Prostate gland (tissue), 2 donors: Measurements from ENCODE around the gene ZNRF1.

ENCODE experiments used
- CTCF ChIP-seq, 4 experiments: fragments of 200-600 bp in 2 of 4; fragments of 450-650 bp in 2 of 4; sonication (generic) in 2 of 4; IDR thresholded peaks; 1 replicate in 3 of 4; 2 replicates in 1 of 4; pipeline ENCODE4 v1.5.1; 2016 to 2019; ENCODE audit warnings: antibody characterized with exemption in 4 of 4, mild to moderate bottlenecking in 2 of 4, moderate library complexity in 2 of 4
- POLR2A ChIP-seq: fragments of 450-650 bp; IDR thresholded peaks from one replicate; pipeline ENCODE4 v1.6.1; 2016; ENCODE audit warnings: antibody characterized with exemption, mild to moderate bottlenecking

- TF ChIP-seq CTCF (IDR thresholded peaks at IDR 0.05) (no peak), POLR2A (no peak)
Measured at GRCh38 chr16:75019007-75019406, 20.2 kb downstream of the ZNRF1 start.
